ENCODE measurements around the gene EXOC4.

DNA sequence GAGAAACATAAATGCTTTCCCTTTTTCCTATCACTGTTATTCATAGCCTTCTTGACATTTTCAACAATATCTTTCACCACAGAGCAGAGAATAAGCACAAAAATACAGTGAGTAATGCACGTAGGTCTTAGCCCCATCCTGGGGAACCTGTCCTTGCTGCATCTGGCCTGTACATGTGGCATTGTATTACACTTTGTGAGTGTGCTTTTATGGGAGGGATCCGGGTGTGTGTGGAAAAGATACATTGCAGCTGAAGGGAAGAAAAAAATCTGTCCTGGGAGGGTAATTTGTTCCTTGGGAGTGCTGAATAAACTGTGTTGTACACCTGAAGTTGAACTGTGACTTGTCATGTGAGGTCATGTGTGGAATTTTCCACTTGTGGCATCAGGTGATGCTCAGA is 451.6 kb downstream of the EXOC4 start:
- TF ChIP-seq, protein P1, sequence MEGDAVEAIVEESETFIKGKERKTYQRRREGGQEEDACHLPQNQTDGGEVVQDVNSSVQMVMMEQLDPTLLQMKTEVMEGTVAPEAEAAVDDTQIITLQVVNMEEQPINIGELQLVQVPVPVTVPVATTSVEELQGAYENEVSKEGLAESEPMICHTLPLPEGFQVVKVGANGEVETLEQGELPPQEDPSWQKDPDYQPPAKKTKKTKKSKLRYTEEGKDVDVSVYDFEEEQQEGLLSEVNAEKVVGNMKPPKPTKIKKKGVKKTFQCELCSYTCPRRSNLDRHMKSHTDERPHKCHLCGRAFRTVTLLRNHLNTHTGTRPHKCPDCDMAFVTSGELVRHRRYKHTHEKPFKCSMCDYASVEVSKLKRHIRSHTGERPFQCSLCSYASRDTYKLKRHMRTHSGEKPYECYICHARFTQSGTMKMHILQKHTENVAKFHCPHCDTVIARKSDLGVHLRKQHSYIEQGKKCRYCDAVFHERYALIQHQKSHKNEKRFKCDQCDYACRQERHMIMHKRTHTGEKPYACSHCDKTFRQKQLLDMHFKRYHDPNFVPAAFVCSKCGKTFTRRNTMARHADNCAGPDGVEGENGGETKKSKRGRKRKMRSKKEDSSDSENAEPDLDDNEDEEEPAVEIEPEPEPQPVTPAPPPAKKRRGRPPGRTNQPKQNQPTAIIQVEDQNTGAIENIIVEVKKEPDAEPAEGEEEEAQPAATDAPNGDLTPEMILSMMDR (conservative IDR thresholded peaks at IDR 0.05): no peak
- no peak for TF ChIP-seq ZFX (IDR thresholded peaks at IDR 0.05)
